ENCODE results near the gene FRMD4A.
"Not testable (repeated sequence)": the region's sequence is repeated elsewhere in the genome, so short reads cannot be mapped to it uniquely, and the experiment has no call there.

Gene FRMD4A

DNA sequence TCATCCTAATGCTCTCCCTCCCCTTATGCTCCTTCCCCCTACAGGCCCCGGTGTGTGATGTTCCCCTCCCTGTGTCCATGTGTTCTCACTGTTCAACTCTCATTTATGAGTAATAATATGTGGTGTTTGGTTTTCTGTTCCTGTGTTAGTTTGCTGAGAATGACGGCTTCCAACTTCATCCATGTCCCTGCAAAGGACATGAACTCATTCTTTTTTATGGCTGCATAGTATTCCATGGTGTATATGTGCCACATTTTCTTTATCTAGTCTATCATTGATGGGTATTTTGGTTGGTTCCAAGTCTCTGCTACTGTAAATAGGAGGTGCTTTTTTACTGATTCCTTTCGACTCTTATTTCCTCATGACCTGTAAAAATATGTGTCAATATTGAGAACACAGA lies 92.1 kb downstream of the FRMD4A start:
- not testable (repeated sequence) for DNase-seq

DNA sequence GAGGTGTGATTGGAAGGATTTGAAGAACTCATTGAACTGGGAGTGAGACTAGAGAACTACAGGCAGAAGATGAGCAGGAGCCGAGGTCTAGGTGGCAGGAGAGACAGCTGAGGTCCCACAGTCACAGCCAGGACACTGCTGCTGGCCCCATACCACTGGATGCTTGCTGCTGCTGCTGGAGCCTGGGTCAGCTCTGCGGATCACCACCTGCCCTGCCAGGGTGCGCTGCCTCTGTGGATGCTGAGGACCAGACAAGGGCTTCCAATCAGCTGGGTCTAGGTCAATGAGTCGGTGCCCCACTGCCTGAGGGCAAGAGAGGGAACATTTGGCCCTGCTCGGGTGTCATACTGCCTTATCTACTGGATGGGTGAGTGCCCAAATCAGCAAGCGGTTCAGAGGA lies 94.4 kb downstream of the FRMD4A start:
- no peak for DNase-seq

GRCh38 chr10:14235566-14236195 lies 95.0 kb downstream of the FRMD4A start:
- no peak for DNase-seq

- DNase-seq: no peak
Observed at GRCh38 chr10:14233566-14233965, 97.2 kb downstream of the FRMD4A start.

GRCh38 chr10:14228798-14229197 lies 101.9 kb downstream of the FRMD4A start:
- not testable (repeated sequence) for DNase-seq

- no peak for DNase-seq
Observed at GRCh38 chr10:14225379-14225778, 105.3 kb downstream of the FRMD4A start.

- DNase-seq: no peak
Observed at GRCh38 chr10:14220026-14220425, 110.7 kb downstream of the FRMD4A start.

GRCh38 chr10:14219411-14219810 lies 111.3 kb downstream of the FRMD4A start:
- no peak for DNase-seq

GRCh38 chr10:14215641-14216040 lies 115.1 kb downstream of the FRMD4A start:
- no peak for DNase-seq

GRCh38 chr10:14213703-14214102 lies 117.0 kb downstream of the FRMD4A start:
- DNase-seq: not testable (repeated sequence)

- DNase-seq: no peak
Observed at GRCh38 chr10:14211610-14212009, 119.1 kb downstream of the FRMD4A start.

DNA sequence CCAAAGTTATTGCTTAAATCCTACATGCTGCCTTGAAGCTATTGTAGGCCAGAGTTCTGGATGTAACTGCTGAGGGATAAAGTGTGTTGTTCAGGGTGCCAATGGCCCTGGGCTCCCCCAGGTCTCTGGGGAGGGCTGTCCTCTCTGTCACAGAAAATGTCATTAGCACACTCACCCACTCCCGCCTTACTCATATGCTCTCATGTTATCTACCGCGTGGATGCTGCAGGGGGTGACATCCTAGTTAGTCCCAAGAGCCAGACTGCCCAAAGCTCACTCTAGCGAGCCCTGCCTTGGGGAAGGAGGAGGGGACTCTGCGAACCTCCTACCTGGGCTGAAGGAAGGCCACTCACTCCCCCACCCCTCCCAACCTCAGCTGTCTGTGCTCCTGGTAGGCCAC lies 122.5 kb downstream of the FRMD4A start:
- DNase-seq: no peak

DNA sequence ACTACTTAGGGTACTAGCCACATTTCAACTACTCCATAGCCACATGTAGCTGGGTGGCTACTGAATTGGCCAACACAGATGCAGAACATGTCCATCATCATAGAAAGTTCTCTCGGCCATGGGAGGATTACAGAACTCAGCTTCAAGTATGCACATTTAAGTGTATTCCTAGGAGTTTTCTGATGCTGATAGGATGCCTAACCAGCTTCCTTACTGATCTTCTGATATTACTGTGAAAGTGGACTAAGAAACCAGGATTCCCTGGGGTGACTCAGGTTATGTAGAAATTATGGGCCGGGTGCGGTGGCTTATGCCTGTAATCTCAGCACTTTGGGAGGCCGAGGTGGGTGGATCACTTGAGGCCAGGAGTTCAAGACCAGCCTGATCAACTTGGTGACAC lies 125.5 kb downstream of the FRMD4A start:
- no peak for DNase-seq

- peak; percentile 6 for DNase-seq
Observed at GRCh38 chr10:14200698-14201544, 129.8 kb downstream of the FRMD4A start.

GRCh38 chr10:14199098-14199497 lies 131.6 kb downstream of the FRMD4A start:
- not testable (repeated sequence) for DNase-seq

DNA sequence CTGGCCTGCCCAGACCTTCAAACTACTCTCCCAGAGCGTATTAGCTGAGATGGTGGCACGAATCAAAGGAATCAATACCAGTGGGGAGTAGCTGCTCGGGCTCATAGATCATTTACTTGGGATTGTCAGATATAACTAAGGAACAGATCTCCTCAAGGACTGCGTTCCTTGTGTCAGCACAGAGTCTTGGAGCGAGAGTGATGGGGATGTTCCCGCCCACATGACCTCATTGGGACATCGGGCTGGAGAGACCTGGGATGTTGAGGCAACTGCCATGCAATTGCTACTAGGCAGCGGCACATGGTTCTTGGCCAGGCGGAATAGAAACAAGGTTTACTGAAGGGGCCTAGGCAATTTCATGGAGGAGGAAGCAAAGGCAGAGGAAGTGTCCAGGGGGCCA lies 132.6 kb downstream of the FRMD4A start:
- no peak for DNase-seq

- DNase-seq: no peak
Observed at GRCh38 chr10:14196113-14196512, 134.6 kb downstream of the FRMD4A start.

GRCh38 chr10:14195433-14195832 lies 135.3 kb downstream of the FRMD4A start:
- DNase-seq: no peak

DNA sequence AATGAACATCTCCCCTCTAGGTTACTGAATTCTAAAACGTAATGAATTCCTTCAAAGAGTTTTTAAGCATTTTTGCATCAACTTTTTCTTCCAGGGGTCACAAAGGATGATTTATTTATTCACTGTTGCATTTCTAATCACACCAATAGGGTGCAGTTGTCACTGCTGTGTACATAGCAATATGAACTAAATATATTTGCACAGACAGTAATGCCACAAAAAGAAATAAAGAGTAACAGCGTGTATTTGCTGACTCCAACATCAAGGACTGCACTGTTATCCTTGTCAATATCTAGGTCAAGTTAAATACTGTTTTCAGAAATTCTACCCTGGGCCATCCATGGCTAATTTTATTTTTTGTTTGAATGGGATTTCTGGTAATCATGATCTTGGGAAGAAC lies 138.0 kb downstream of the FRMD4A start:
- DNase-seq: no peak

GRCh38 chr10:14191871-14192270 lies 138.9 kb downstream of the FRMD4A start:
- no peak for DNase-seq

DNA sequence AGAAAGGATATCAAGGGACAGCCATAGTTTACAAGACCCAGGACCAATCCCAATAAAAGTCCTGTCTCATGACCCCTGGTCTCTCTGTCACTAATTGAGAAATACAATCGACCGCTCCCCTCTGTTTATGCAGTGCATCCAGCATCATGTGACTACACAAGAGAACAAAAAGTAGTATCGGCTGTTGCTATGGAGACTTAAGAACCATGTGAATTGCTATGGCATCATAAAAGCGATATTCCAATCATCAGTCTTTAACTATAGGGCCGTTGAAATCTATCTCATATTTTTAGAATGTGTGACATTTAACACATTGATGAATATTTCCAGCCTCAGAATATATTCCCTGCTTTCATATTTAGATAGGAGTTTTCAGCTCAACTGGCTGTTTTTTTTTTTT lies 139.3 kb downstream of the FRMD4A start:
- no peak for DNase-seq

DNA sequence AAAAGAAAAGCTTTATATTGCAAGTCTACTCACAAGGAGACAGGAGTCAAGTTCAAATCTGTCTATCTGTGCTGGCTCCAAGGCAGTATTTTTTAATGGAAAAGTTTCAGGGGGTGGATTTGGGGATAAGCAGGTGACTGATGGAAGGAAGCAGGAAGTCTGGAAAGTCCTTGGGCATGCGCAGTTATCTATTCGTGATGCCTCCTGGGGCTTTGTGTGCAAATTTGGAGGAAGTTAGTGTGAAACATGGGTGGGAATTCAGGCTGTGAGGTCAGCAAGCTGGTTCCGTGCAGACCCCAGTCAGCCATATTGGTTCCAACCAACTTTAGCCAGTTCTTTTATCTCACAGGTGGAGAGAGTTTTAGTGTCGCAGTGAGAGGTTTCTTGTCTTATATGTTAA lies 140.0 kb downstream of the FRMD4A start:
- no peak for DNase-seq

DNA sequence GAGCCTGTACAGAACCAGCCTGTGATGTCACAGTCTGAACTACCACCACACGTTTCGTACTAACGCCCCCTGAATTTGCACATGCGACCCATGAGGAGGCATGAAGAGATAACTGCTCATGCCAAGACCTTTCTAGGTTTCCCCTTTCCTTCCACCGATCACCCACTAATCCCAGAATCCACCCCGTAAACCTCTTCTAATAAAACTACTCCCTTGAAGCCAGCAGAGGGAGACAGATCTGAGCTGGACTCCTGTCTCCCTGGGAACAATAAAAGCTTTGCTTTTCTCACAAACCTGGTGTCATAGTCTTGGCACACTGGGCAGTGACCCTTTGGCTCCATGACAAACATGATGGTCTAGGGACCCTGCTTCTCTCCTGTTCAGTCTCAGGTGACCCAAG lies 144.5 kb downstream of the FRMD4A start:
- no peak for DNase-seq

GRCh38 chr10:14185316-14186045 lies 145.2 kb downstream of the FRMD4A start:
- DNase-seq: peak; percentile 38

All from stimulated activated CD4-positive, alpha-beta T cell treated with anti-CD3 and anti-CD28 coated beads, Interleukin-4, amount 100 ng/mL, for 1 hour (primary cell).